IMR-90 (cell line): ENCODE data around the gene PEAK3. TPM values are rescaled to one million over a fixed set of nuclear protein-coding genes. Genes with fewer than 3 reads are reported as not detected.

Experiments
- ATAC-seq: fragments of 200-7000 bp; cut with Tn5 transposase; 2 replicates; pipeline ENCODE4 v1.9.1; 2020; ENCODE audit warnings: low read depth, mild to moderate bottlenecking, moderate library complexity
- BruUV-seq: library from RNA; stranded (reverse); fragments of 400-500 nt; replicated peaks from 2 replicates; lab custom pipeline; 2021; lab: Mats Ljungman, UMichigan
- CTCF ChIA-PET: fragments of 300-600 bp; formaldehyde crosslinking; extraction: SDS; loops from one replicate; lab custom pipeline; 2021; ENCODE audit warnings: antibody characterized with exemption; lab: Yijun Ruan, JAX
- POLR2A ChIA-PET: fragments of 300-600 bp; sonication (Branson Sonifier 250); formaldehyde crosslinking; loops from one replicate; lab custom pipeline; 2022; ENCODE audit warnings: antibody characterized with exemption; ENCODE audit not compliant: unreplicated experiment; lab: Charles Lee
- DNase-seq: peaks from one replicate; pipeline ENCODE4 v3.0.0; 2013
- H2AFZ ChIP-seq: replicated peaks from 2 replicates; pipeline ENCODE3; 2013; ENCODE audit warnings: low read length, mild to moderate bottlenecking; ENCODE audit not compliant: poor library complexity
- H2AK5ac ChIP-seq: 2 replicates; pipeline ENCODE4 v1.6.1; 2013; ENCODE audit warnings: low read depth, low read length, inconsistent platforms
- H2AK9ac ChIP-seq: replicated peaks from 2 replicates; pipeline ENCODE3; 2013; ENCODE audit warnings: mild to moderate bottlenecking, low read depth, low read length, moderate library complexity; ENCODE audit not compliant: poor library complexity
- H2BK120ac ChIP-seq: 2 replicates; pipeline ENCODE4 v1.6.1; 2013; ENCODE audit warnings: low read depth, low read length, inconsistent platforms
- H2BK15ac ChIP-seq: 3 replicates; pipeline ENCODE4 v1.6.1; 2013; ENCODE audit warnings: low read depth, low read length, inconsistent platforms
- H2BK20ac ChIP-seq: 2 replicates; pipeline ENCODE4 v1.6.1; 2013; ENCODE audit warnings: low read depth, mild to moderate bottlenecking, inconsistent platforms, low read length, moderate library complexity
- H2BK5ac ChIP-seq: 2 replicates; pipeline ENCODE4 v1.6.1; 2013; ENCODE audit warnings: mild to moderate bottlenecking, low read depth, low read length, inconsistent platforms; ENCODE audit not compliant: poor library complexity, severe bottlenecking
- H3K14ac ChIP-seq: replicated peaks from 2 replicates; pipeline ENCODE4 v1.6.1; 2013; ENCODE audit warnings: low read depth, low read length, inconsistent platforms
- H3K18ac ChIP-seq: 2 replicates; pipeline ENCODE4 v1.6.1; 2013; ENCODE audit warnings: low read depth, low read length, control low read depth
- H3K23ac ChIP-seq: 2 replicates; pipeline ENCODE4 v1.6.1; 2013; ENCODE audit warnings: low read depth, low read length, inconsistent platforms
- H3K27ac ChIP-seq: 2 replicates; pipeline ENCODE4 v1.5.1; 2013; ENCODE audit warnings: mild to moderate bottlenecking, control low read depth, low read length; ENCODE audit not compliant: insufficient read depth
- H3K27me3 ChIP-seq: 2 replicates; pipeline ENCODE4 v1.6.1; 2013; ENCODE audit warnings: low read length; ENCODE audit not compliant: control insufficient read depth, insufficient read depth
- H3K36me3 ChIP-seq: 2 replicates; pipeline ENCODE4 v1.6.1; 2013; ENCODE audit warnings: low read length, mixed read lengths; ENCODE audit not compliant: control insufficient read depth, insufficient read depth
- H3K4ac ChIP-seq: 2 replicates; pipeline ENCODE4 v1.6.1; 2013; ENCODE audit warnings: low read depth, low read length, inconsistent platforms
- H3K4me1 ChIP-seq: 2 replicates; pipeline ENCODE4 v1.6.1; 2013; ENCODE audit warnings: low read length, mixed read lengths; ENCODE audit not compliant: control insufficient read depth, insufficient read depth
- H3K4me2 ChIP-seq: 2 replicates; pipeline ENCODE4 v1.6.1; 2013; ENCODE audit warnings: low read depth, mild to moderate bottlenecking, control low read depth, low read length, moderate library complexity
- H3K4me3 ChIP-seq: 2 replicates; pipeline ENCODE4 v1.5.1; 2013; ENCODE audit warnings: low read depth, mild to moderate bottlenecking, control low read depth, low read length, moderate library complexity; ENCODE audit not compliant: insufficient read depth
- H3K56ac ChIP-seq: 2 replicates; pipeline ENCODE4 v1.6.1; 2013; ENCODE audit warnings: low read length, inconsistent platforms; ENCODE audit not compliant: insufficient read depth; ENCODE audit errors: extremely low read depth
- H3K79me1 ChIP-seq, 2 experiments: 2 replicates each; pipeline ENCODE4 v1.6.1; 2013; ENCODE audit warnings: low read length in 2 of 2, inconsistent platforms in 1 of 2, low read depth in 1 of 2
- H3K9ac ChIP-seq: 2 replicates; pipeline ENCODE4 v1.6.1; 2013; ENCODE audit warnings: low read depth, low read length, control low read depth
- H3K9me1 ChIP-seq: 2 replicates; pipeline ENCODE4 v1.6.1; 2013; ENCODE audit warnings: low read length, inconsistent platforms; ENCODE audit not compliant: insufficient read depth
- H3K9me3 ChIP-seq: 2 replicates; pipeline ENCODE4 v1.6.1; 2013; ENCODE audit warnings: low read length; ENCODE audit not compliant: control insufficient read depth, insufficient read depth
- H4K20me1 ChIP-seq: 2 replicates; pipeline ENCODE4 v1.6.1; 2013; ENCODE audit warnings: low read length, inconsistent platforms; ENCODE audit not compliant: insufficient read depth
- H4K5ac ChIP-seq: 2 replicates; pipeline ENCODE4 v1.6.1; 2013; ENCODE audit warnings: mild to moderate bottlenecking, low read depth, low read length, control low read depth
- H4K8ac ChIP-seq, 2 experiments: 2 replicates each; pipeline ENCODE4 v1.6.1; 2013; ENCODE audit warnings: low read depth in 2 of 2, low read length in 2 of 2, control low read depth in 1 of 2, inconsistent platforms in 1 of 2
- H4K91ac ChIP-seq: 2 replicates; pipeline ENCODE4 v1.6.1; 2013; ENCODE audit warnings: low read depth, low read length, inconsistent platforms; ENCODE audit not compliant: insufficient read depth
- BHLHE40 ChIP-seq: fragments of 150-350 bp; IDR thresholded peaks from 2 replicates; pipeline ENCODE4 v1.6.1; 2016; ENCODE audit warnings: mild to moderate bottlenecking, low read depth, low read length
- CEBPB ChIP-seq: IDR thresholded peaks from 2 replicates; pipeline ENCODE4 v1.6.1; 2012; ENCODE audit warnings: low read depth, low read length, improper control_type of control experiment
- CHD1 ChIP-seq: IDR thresholded peaks from 2 replicates; pipeline ENCODE4 v1.6.1; 2012; ENCODE audit warnings: low read depth, low read length, improper control_type of control experiment
- CTCF ChIP-seq: conservative IDR thresholded peaks from 2 replicates; pipeline ENCODE4 v1.5.1; 2012; ENCODE audit warnings: mild to moderate bottlenecking, low read depth, low read length, improper control_type of control experiment
- FOS ChIP-seq: fragments of 150-350 bp; IDR thresholded peaks from 2 replicates; pipeline ENCODE4 v1.6.1; 2016; ENCODE audit warnings: low read depth, low read length
- MAFK ChIP-seq: IDR thresholded peaks from 2 replicates; pipeline ENCODE4 v1.6.1; 2012; ENCODE audit warnings: low read depth, low read length, improper control_type of control experiment
- MAZ ChIP-seq: IDR thresholded peaks from 2 replicates; pipeline ENCODE4 v1.6.1; 2012; ENCODE audit warnings: low read depth, mild to moderate bottlenecking, low read length, improper control_type of control experiment, moderate library complexity, borderline replicate concordance
- MXI1 ChIP-seq: IDR thresholded peaks from 2 replicates; pipeline ENCODE4 v1.6.1; 2012; ENCODE audit warnings: low read depth, mild to moderate bottlenecking, low read length, moderate library complexity, borderline replicate concordance
- NFE2L2 ChIP-seq: fragments of 150-350 bp; IDR thresholded peaks from 2 replicates; pipeline ENCODE4 v1.6.1; 2016; ENCODE audit warnings: low read depth, mild to moderate bottlenecking, low read length
- POLR2A ChIP-seq: IDR thresholded peaks from 2 replicates; pipeline ENCODE4 v1.6.1; 2012; ENCODE audit warnings: mild to moderate bottlenecking, low read depth, low read length
- RAD21 ChIP-seq: IDR thresholded peaks from 2 replicates; pipeline ENCODE4 v1.6.1; 2012; ENCODE audit warnings: low read length, improper control_type of control experiment
- RCOR1 ChIP-seq: IDR thresholded peaks from 2 replicates; pipeline ENCODE4 v1.6.1; 2012; ENCODE audit warnings: mild to moderate bottlenecking, low read length, improper control_type of control experiment; ENCODE audit not compliant: insufficient replicate concordance
- RFX5 ChIP-seq: IDR thresholded peaks from 2 replicates; pipeline ENCODE4 v1.8.0; 2012; ENCODE audit warnings: low read depth, mild to moderate bottlenecking, low read length, moderate library complexity
- SMC3 ChIP-seq: fragments of 150-350 bp; IDR thresholded peaks from 2 replicates; pipeline ENCODE4 v1.6.1; 2016; ENCODE audit warnings: low read depth, mild to moderate bottlenecking, antibody characterized with exemption, low read length, moderate library complexity
- USF2 ChIP-seq: fragments of 150-350 bp; IDR thresholded peaks from 2 replicates; pipeline ENCODE4 v1.6.1; 2017; ENCODE audit warnings: mild to moderate bottlenecking, antibody characterized with exemption, low read length, low read depth
- WGBS, 2 experiments: methylation state at CpG; one replicate each; pipeline versions ENCODE4 v1.1.5 to v1.1.7; 2013; ENCODE audit warnings: missing lambda C conversion rate in 2 of 2; ENCODE audit not compliant: insufficient read length in 1 of 2; ENCODE audit errors: extremely low coverage in 2 of 2; 5-methylcytosine and 5-hydroxymethylcytosine counted together
- dilution Hi-C: fragments of 300-500 bp; cut with HindIII; formaldehyde crosslinking; loops from one replicate; pipeline ENCODE4 v1.14.3; 2018; ENCODE audit warnings: low sequenced_read_pairs; ENCODE audit not compliant: unreplicated experiment
- in situ Hi-C: fragments of 300-500 bp; cut with MboI; formaldehyde crosslinking; loops from 3 replicates; pipeline ENCODE4 v1.14.3; 2019; ENCODE audit warnings: low sequenced_read_pairs, inconsistent platforms, mixed read lengths
- intact Hi-C: fragments of 100-400 bp; cut with micrococcal nuclease; formaldehyde crosslinking; loops from 2 replicates; pipeline ENCODE4 v1.10.0; 2022
- polyA plus RNA-seq, 3 experiments: library from polyadenylated mRNA; depleted of rRNA; stranded (reverse); fragments of >200 nt; gene quantifications; 2 replicates each; pipeline ENCODE4 v1.2.3, GENCODE V29; 2012; ENCODE audit warnings: low replicate concordance in 1 of 3
- total RNA-seq: library from RNA; depleted of rRNA; stranded (reverse); fragments of >200 nt; gene quantifications from 2 replicates; pipeline ENCODE4 v1.2.3, GENCODE V29; 2012
- TF ChIP-seq, protein P1 (sequence below): fragments of 150-350 bp; IDR thresholded peaks from 2 replicates; pipeline ENCODE4 v1.6.1; 2016; ENCODE audit warnings: low read depth, mild to moderate bottlenecking, low read length, moderate library complexity, borderline replicate concordance

Gene PEAK3
- total and polyA plus RNA-seq, 2 of the 4 experiments (the other 2 are of a cell fraction), result under 0.01 to 0.09 TPM

GRCh38 chr19:2268480-2268830 is 13.5 kb downstream of the PEAK3 start:
- TF ChIP-seq RCOR1, result no peak
- TF ChIP-seq FOS, result no peak
- TF ChIP-seq MAFK, result no peak
- no peak for TF ChIP-seq MAZ
- TF ChIP-seq POLR2A, result no peak
- TF ChIP-seq MXI1, result no peak
- TF ChIP-seq NFE2L2, result no peak
- TF ChIP-seq CEBPB, result no peak
- TF ChIP-seq USF2, result no peak
- no peak for TF ChIP-seq SMC3
- TF ChIP-seq, protein P1, sequence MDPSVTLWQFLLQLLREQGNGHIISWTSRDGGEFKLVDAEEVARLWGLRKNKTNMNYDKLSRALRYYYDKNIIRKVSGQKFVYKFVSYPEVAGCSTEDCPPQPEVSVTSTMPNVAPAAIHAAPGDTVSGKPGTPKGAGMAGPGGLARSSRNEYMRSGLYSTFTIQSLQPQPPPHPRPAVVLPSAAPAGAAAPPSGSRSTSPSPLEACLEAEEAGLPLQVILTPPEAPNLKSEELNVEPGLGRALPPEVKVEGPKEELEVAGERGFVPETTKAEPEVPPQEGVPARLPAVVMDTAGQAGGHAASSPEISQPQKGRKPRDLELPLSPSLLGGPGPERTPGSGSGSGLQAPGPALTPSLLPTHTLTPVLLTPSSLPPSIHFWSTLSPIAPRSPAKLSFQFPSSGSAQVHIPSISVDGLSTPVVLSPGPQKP, result no peak
- TF ChIP-seq RFX5, result no peak
- no peak for TF ChIP-seq CHD1
- no peak for TF ChIP-seq BHLHE40
- TF ChIP-seq RAD21, result no peak
- TF ChIP-seq CTCF, result no peak
- dilution Hi-C loops, result no loop called here
- no peak overlapping the region for H3K4me3 ChIP-seq
- no peak overlapping the region for H3K56ac ChIP-seq
- no peak overlapping the region for H4K91ac ChIP-seq
- no TSS peak for BruUV-seq
- no peak overlapping the region for H3K27ac ChIP-seq
- no peak for DNase-seq
- H3K9me3 ChIP-seq, result no peaks in the 10 kb centered on the region
- no peak overlapping the region for H2AK9ac ChIP-seq
- no peak overlapping the region for H2BK5ac ChIP-seq
- H2BK20ac ChIP-seq, result no peak overlapping the region
- H4K20me1 ChIP-seq, result peaks cover 42% of the 10 kb centered on the region
- peak overlapping the region; percentile 45; the same call in 1 of the 2 replicates for H3K23ac ChIP-seq
- 0 out of 2 replicates have a peak overlapping the region, but pooled peaks have one; percentile 14 for H2AK5ac ChIP-seq
- no peak overlapping the region for H2BK120ac ChIP-seq
- peaks cover 18% of the 10 kb centered on the region for H3K36me3 ChIP-seq
- H3K4me2 ChIP-seq, result peak overlapping the region; percentile 33; the same call in 1 of the 2 replicates
- peak overlapping the region; percentile 60; the same call in 1 of the 2 replicates for H4K5ac ChIP-seq
- no peak overlapping the region for H3K9ac ChIP-seq
- H3K18ac ChIP-seq, result no peak overlapping the region
- H3K9me1 ChIP-seq, result no peaks in the 10 kb centered on the region; the same call in 1 of the 2 replicates
- H3K79me1 ChIP-seq, result peaks cover 0 to 25% of the 10 kb centered on the region in 2 experiments; a peak in 2 of 4 replicates
- H3K4ac ChIP-seq, result no peak overlapping the region
- ATAC-seq, result no peak
- peaks cover 12% of the 10 kb centered on the region for H3K4me1 ChIP-seq
- 0 out of 2 replicates have a peak overlapping the region, but pooled peaks have one; percentile 68 for H3K14ac ChIP-seq
- intact Hi-C loops, result no loop called here
- H4K8ac ChIP-seq, result peak overlapping the region; percentile 56 to 84; a peak in 3 of 4 replicates
- no peak overlapping the region for H2BK15ac ChIP-seq
- WGBS, 2 experiments, result no CpG with 5 or more reads among the region's 4 CpGs
- in situ Hi-C loops, result no loop called here
- no peak overlapping the region for H2AFZ ChIP-seq
- CTCF ChIA-PET, result no interaction called here
- POLR2A ChIA-PET, result no interaction called here
- no peaks in the 10 kb centered on the region for H3K27me3 ChIP-seq
